Neutrophil (primary cell): Measurements from ENCODE around the gene TSTD2.
"Not testable (repeated sequence)": the region's sequence is repeated elsewhere in the genome, so short reads cannot be mapped to it uniquely, and the experiment has no call there.

Experiments
- H3K27ac ChIP-seq: fragments of 200-600 bp; sonication (generic); 2 replicates; pipeline ENCODE4 v1.5.1; 2016; ENCODE audit warnings: mild to moderate bottlenecking, moderate library complexity
- H3K27me3 ChIP-seq: fragments of 200-600 bp; sonication (generic); 2 replicates; pipeline ENCODE4 v1.6.0; 2016; ENCODE audit warnings: mild to moderate bottlenecking
- H3K36me3 ChIP-seq: fragments of 200-600 bp; sonication (generic); 2 replicates; pipeline ENCODE4 v1.5.1; 2017
- H3K4me1 ChIP-seq, 2 experiments: fragments of 200-600 bp in 1 of 2; sonication (generic) in 1 of 2; 1 replicate in 1 of 2; 2 replicates in 1 of 2; pipeline versions ENCODE4 v1.5.1 to v1.6.1; 2013 to 2016; ENCODE audit warnings: low read depth in 1 of 2, low read length in 1 of 2, mild to moderate bottlenecking in 1 of 2, moderate library complexity in 1 of 2; ENCODE audit not compliant: control insufficient read depth in 1 of 2, insufficient read depth in 1 of 2
- H3K4me3 ChIP-seq, 2 experiments: fragments of 200-600 bp in 1 of 2; sonication (generic) in 1 of 2; 1 replicate in 1 of 2; 2 replicates in 1 of 2; pipeline ENCODE4 v1.5.1; 2013 to 2016; ENCODE audit warnings: low read depth in 1 of 2, low read length in 1 of 2, mild to moderate bottlenecking in 1 of 2, moderate library complexity in 1 of 2
- H3K9me3 ChIP-seq: fragments of 200-600 bp; sonication (generic); 2 replicates; pipeline ENCODE4 v1.5.1; 2016
- CTCF ChIP-seq: fragments of 200-600 bp; sonication (generic); IDR thresholded peaks from 2 replicates; pipeline ENCODE4 v1.5.1; 2016; ENCODE audit warnings: antibody characterized with exemption

TSTD2 gene

GRCh38 chr9:97625620-97626019 is 7.5 kb downstream of the TSTD2 start:
- no peak overlapping the region for H3K27ac ChIP-seq
- TF ChIP-seq CTCF, result no peak
- H3K27me3 ChIP-seq, result no peaks in the 10 kb centered on the region
- H3K4me1 ChIP-seq, result no peaks in the 10 kb centered on the region
- H3K4me3 ChIP-seq, result no peak overlapping the region
- no peaks in the 10 kb centered on the region for H3K9me3 ChIP-seq
- H3K36me3 ChIP-seq, result peaks cover 4% of the 10 kb centered on the region

GRCh38 chr9:97623946-97624345 is 9.2 kb downstream of the TSTD2 start:
- Histone ChIP-seq H3K4me1 (no peaks in the 10 kb centered on the region), H3K27ac (no peak overlapping the region), H3K27me3 (no peaks in the 10 kb centered on the region), H3K9me3 (no peaks in the 10 kb centered on the region), H3K36me3 (peaks cover 4% of the 10 kb centered on the region), H3K4me3 (no peak overlapping the region)
- TF ChIP-seq CTCF, result no peak

GRCh38 chr9:97622483-97622882 is 10.7 kb downstream of the TSTD2 start:
- H3K36me3 ChIP-seq, H3K4me3 ChIP-seq, H3K4me1 ChIP-seq, H3K27ac ChIP-seq, H3K9me3 ChIP-seq, H3K27me3 ChIP-seq: not testable (repeated sequence)

- H3K27ac ChIP-seq, H3K36me3 ChIP-seq, H3K4me3 ChIP-seq, H3K9me3 ChIP-seq, H3K4me1 ChIP-seq, H3K27me3 ChIP-seq: not testable (repeated sequence)
Measured at GRCh38 chr9:97620063-97620462, 13.1 kb downstream of the TSTD2 start.

GRCh38 chr9:97617939-97618416 is 15.2 kb downstream of the TSTD2 start:
- H3K27ac ChIP-seq, result no peak overlapping the region
- H3K27me3 ChIP-seq, result no peaks in the 10 kb centered on the region
- H3K9me3 ChIP-seq, result no peaks in the 10 kb centered on the region
- H3K36me3 ChIP-seq, result no peaks in the 10 kb centered on the region
- H3K4me1 ChIP-seq, result no peaks in the 10 kb centered on the region
- no peak for TF ChIP-seq CTCF
- H3K4me3 ChIP-seq, result no peak overlapping the region

GRCh38 chr9:97615439-97616072 is 17.6 kb downstream of the TSTD2 start:
- no peaks in the 10 kb centered on the region for H3K4me1 ChIP-seq
- peaks cover 7% of the 10 kb centered on the region for H3K36me3 ChIP-seq
- no peak overlapping the region for H3K27ac ChIP-seq
- H3K27me3 ChIP-seq, result no peaks in the 10 kb centered on the region
- peak; percentile 82 for TF ChIP-seq CTCF
- no peak overlapping the region for H3K4me3 ChIP-seq
- no peaks in the 10 kb centered on the region for H3K9me3 ChIP-seq
